ENCODE measurements around the gene ELL2. TPM values are rescaled to one million over a fixed set of nuclear protein-coding genes. Genes with fewer than 3 reads are reported as not detected.

The ELL2 gene
- total and polyA plus RNA-seq, 2 donors (not counting 1 experiment from before 2014, with no cell fraction given), result 7.2 to 27.0 TPM

GRCh38 chr5:95928724-95929253 lies 32.9 kb downstream of the ELL2 start:
- ATAC-seq (ENCODE audit: low read depth), result no peak
- POLR2A ChIA-PET, result interaction anchor here (0.6 to 0.7 kb wide), 2 partner anchors 10 to 59 kb away, joined by 3 to 4 read pairs; no protein-coding TSS in a partner anchor

More at GRCh38 chr5:95928724-95929253, 32.9 kb downstream of the ELL2 start:
- Mint-ChIP-seq H3K27me3 (no peaks in the 10 kb centered on the region), H3K4me1 (peaks cover 40% of the 10 kb centered on the region), H3K4me3 (no peak overlapping the region), H3K27ac (no peak overlapping the region), H3K9me3 (ENCODE audit: insufficient read depth) (no peaks in the 10 kb centered on the region)
- Histone ChIP-seq H3K4me3 (ENCODE audit: control extremely low read depth in 1 of 5, extremely low read depth in 1 of 5, insufficient read depth in 1 of 5, low read depth in 2 of 5, low read length in 4 of 5) (no peak overlapping the region), H3K9ac (ENCODE audit: low read length) (no peak overlapping the region), H3K79me2 (ENCODE audit: control insufficient read depth, insufficient read depth, low read length) (peaks cover 4% of the 10 kb centered on the region), H3K27ac (ENCODE audit: low read length in 2 of 2) (no peak overlapping the region), H3K36me3 (replicated peaks in 1 of 2; ENCODE audit: control extremely low read depth in 1 of 2, control insufficient read depth in 1 of 2, extremely low read depth in 1 of 2, insufficient read depth in 2 of 2, low read length in 1 of 2) (no peaks in the 10 kb centered on the region), H3K9me3 (ENCODE audit: control extremely low read depth in 1 of 3, control insufficient read depth in 2 of 3, insufficient read depth in 1 of 3, low read length in 2 of 3) (no peaks in the 10 kb centered on the region), H3K4me1 (ENCODE audit: control insufficient read depth in 2 of 2, insufficient read depth in 2 of 2, low read length in 2 of 2) (peaks cover 29% of the 10 kb centered on the region in 2 donors), H2AFZ (ENCODE audit: insufficient read depth, low read depth, low read length, poor library complexity, severe bottlenecking) (no peak overlapping the region), H4K20me1 (ENCODE audit: control insufficient read depth, insufficient read depth, low read length, poor library complexity, severe bottlenecking) (no peaks in the 10 kb centered on the region), H3K27me3 (replicated peaks in 1 of 4; ENCODE audit: control extremely low read depth in 1 of 4, control insufficient read depth in 3 of 4, insufficient read depth in 4 of 4, low read length in 3 of 4) (no peaks in the 10 kb centered on the region), H3K4me2 (replicated peaks; ENCODE audit: low read depth, low read length, poor library complexity, severe bottlenecking) (no peak overlapping the region)
- TF ChIP-seq EZH2 (IDR thresholded peaks at IDR 0.05; ENCODE audit: borderline replicate concordance, insufficient read depth, low read depth, low read length, poor library complexity, severe bottlenecking) (no peak), CTCF (IDR thresholded peaks at IDR 0.05) (no peak)
- WGBS (ENCODE audit: insufficient coverage), result 99% methylated on average over 6 of the region's 7 CpGs
- intact Hi-C loops (cut with micrococcal nuclease), result no loop called here
- no peak for DNase-seq
- CTCF ChIA-PET, result no interaction called here
